ENCODE data around the gene MMD2. TPM values are rescaled to one million over a fixed set of nuclear protein-coding genes. Genes with fewer than 3 reads are reported as not detected.

Gene MMD2
- total and polyA plus RNA-seq, 2 experiments from 2014 or later = not detected

DNA sequence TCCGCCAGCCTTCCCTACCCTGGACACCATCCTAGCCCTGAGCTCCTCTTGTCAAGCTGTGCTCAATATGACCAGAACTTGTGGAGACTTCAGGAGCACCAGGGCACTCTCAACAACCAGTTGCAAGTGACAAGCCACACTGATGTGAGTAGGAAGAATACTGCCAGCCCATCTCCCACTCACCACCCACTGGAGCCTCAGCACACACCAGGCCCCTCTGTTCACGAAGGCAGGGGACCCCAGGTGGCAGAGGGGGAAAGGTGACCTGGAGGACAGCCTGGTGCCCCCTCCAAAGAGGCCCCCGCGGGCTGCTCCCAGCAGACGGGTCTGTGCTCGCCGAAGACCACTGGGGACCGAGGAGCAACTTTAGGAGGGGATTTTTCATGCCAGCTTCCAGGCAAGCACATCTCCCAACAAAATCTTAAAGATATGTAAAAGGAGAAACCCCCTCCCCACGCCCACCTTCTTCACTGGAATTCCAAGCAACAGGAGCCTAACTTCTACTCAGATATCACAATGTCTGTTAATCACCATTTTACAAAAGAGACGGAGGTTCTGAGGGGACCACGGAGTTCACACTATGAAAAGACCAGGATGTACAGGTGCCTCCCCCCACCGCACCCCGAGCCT is 1.0 kb downstream of the MMD2 start:
- Histone ChIP-seq H2AFZ (no peak overlapping the region), H3K4me2 (no peak overlapping the region), H3K36me3 (replicated peaks; ENCODE audit: insufficient read depth, low read depth) (no peaks in the 10 kb centered on the region), H3K27me3 (peaks cover 39% of the 10 kb centered on the region), H3K9me3 (ENCODE audit: low read depth) (no peaks in the 10 kb centered on the region), H3K79me2 (no peaks in the 10 kb centered on the region), H3K27ac (no peak overlapping the region), H3K9me2 (replicated peaks; ENCODE audit: insufficient read depth) (no peaks in the 10 kb centered on the region), H4K20me1 (ENCODE audit: insufficient read depth, poor library complexity, severe bottlenecking) (no peaks in the 10 kb centered on the region), H3K4me1 (ENCODE audit: insufficient read depth) (no peaks in the 10 kb centered on the region), H3K4me3 (no peak overlapping the region)
- TF ChIP-seq EZH2phosphoT487 (IDR thresholded peaks at IDR 0.05; ENCODE audit: low read depth, severe bottlenecking, unreplicated experiment) (no peak), EZH2 (IDR thresholded peaks at IDR 0.05; ENCODE audit: borderline replicate concordance) (no peak)
- TF ChIP-seq, protein P1, sequence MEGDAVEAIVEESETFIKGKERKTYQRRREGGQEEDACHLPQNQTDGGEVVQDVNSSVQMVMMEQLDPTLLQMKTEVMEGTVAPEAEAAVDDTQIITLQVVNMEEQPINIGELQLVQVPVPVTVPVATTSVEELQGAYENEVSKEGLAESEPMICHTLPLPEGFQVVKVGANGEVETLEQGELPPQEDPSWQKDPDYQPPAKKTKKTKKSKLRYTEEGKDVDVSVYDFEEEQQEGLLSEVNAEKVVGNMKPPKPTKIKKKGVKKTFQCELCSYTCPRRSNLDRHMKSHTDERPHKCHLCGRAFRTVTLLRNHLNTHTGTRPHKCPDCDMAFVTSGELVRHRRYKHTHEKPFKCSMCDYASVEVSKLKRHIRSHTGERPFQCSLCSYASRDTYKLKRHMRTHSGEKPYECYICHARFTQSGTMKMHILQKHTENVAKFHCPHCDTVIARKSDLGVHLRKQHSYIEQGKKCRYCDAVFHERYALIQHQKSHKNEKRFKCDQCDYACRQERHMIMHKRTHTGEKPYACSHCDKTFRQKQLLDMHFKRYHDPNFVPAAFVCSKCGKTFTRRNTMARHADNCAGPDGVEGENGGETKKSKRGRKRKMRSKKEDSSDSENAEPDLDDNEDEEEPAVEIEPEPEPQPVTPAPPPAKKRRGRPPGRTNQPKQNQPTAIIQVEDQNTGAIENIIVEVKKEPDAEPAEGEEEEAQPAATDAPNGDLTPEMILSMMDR (IDR thresholded peaks at IDR 0.05; ENCODE audit: poor library complexity) = no peak
- WGBS (ENCODE audit: low lambda C conversion rate, missing lambda C conversion rate) = 46% methylated on average over 13 of the region's 13 CpGs
- no peak for DNase-seq (ENCODE audit: low spot score)

GRCh38 chr7:4951903-4952636 is 6.9 kb downstream of the MMD2 start:
- no peaks in the 10 kb centered on the region for H3K9me3 ChIP-seq (ENCODE audit: low read depth)
- WGBS (ENCODE audit: low lambda C conversion rate, missing lambda C conversion rate) = 45% methylated on average over 11 of the region's 11 CpGs
- H3K36me3 ChIP-seq (replicated peaks; ENCODE audit: insufficient read depth, low read depth) = no peaks in the 10 kb centered on the region
- no peaks in the 10 kb centered on the region for H3K4me1 ChIP-seq (ENCODE audit: insufficient read depth)
- H3K4me3 ChIP-seq = no peak overlapping the region
- peak; percentile 50 for DNase-seq (ENCODE audit: low spot score)
- no peaks in the 10 kb centered on the region for H4K20me1 ChIP-seq (ENCODE audit: insufficient read depth, poor library complexity, severe bottlenecking)
- peaks cover 16% of the 10 kb centered on the region for H3K27me3 ChIP-seq
- no peak overlapping the region for H2AFZ ChIP-seq
- no peaks in the 10 kb centered on the region for H3K79me2 ChIP-seq
- H3K9me2 ChIP-seq (replicated peaks; ENCODE audit: insufficient read depth) = no peaks in the 10 kb centered on the region
- TF ChIP-seq, protein P1 (IDR thresholded peaks at IDR 0.05; ENCODE audit: poor library complexity) = no peak
- TF ChIP-seq EZH2phosphoT487 (IDR thresholded peaks at IDR 0.05; ENCODE audit: low read depth, severe bottlenecking, unreplicated experiment) (no peak), EZH2 (IDR thresholded peaks at IDR 0.05; ENCODE audit: borderline replicate concordance) (no peak)
- no peak overlapping the region for H3K27ac ChIP-seq
- H3K4me2 ChIP-seq = no peak overlapping the region

GRCh38 chr7:4951304-4951703 is 7.7 kb downstream of the MMD2 start:
- no peak for DNase-seq (ENCODE audit: low spot score)
- TF ChIP-seq, protein P1 (IDR thresholded peaks at IDR 0.05; ENCODE audit: poor library complexity) = no peak
- TF ChIP-seq EZH2 (IDR thresholded peaks at IDR 0.05; ENCODE audit: borderline replicate concordance) (no peak), EZH2phosphoT487 (IDR thresholded peaks at IDR 0.05; ENCODE audit: low read depth, severe bottlenecking, unreplicated experiment) (no peak)
- Histone ChIP-seq H3K27me3 (peaks cover 10% of the 10 kb centered on the region), H4K20me1 (ENCODE audit: insufficient read depth, poor library complexity, severe bottlenecking) (no peaks in the 10 kb centered on the region), H3K9me2 (replicated peaks; ENCODE audit: insufficient read depth) (no peaks in the 10 kb centered on the region), H3K4me3 (no peak overlapping the region), H3K79me2 (no peaks in the 10 kb centered on the region), H3K4me2 (no peak overlapping the region), H3K36me3 (replicated peaks; ENCODE audit: insufficient read depth, low read depth) (no peaks in the 10 kb centered on the region), H3K27ac (no peak overlapping the region), H2AFZ (no peak overlapping the region), H3K9me3 (ENCODE audit: low read depth) (no peaks in the 10 kb centered on the region), H3K4me1 (ENCODE audit: insufficient read depth) (no peaks in the 10 kb centered on the region)
- WGBS (ENCODE audit: low lambda C conversion rate, missing lambda C conversion rate) = 65% methylated on average over 5 of the region's 5 CpGs

Measured in hepatocyte (in vitro differentiated cells).